GM23338 (cell line): ENCODE measurements around the gene NSD2. TPM values are rescaled to one million over a fixed set of nuclear protein-coding genes. Genes with fewer than 3 reads are reported as not detected.

Experiments used
- ATAC-seq: fragments of 200-7000 bp; cut with Tn5 transposase; 3 replicates; pipeline ENCODE4 v1.9.1; 2020
- DNase-seq: peaks from one replicate; pipeline ENCODE4 v3.0.0-alpha.2; 2015; ENCODE audit warnings: low spot score
- H2AFZ ChIP-seq: fragments of 200-600 bp; sonication (generic); 2 replicates; pipeline ENCODE4 v1.8.0; 2016; ENCODE audit warnings: antibody characterized with exemption, mild to moderate bottlenecking, moderate library complexity
- H3F3A ChIP-seq: fragments of 200-600 bp; sonication (generic); replicated peaks from 2 replicates; pipeline ENCODE4 v1.8.0; 2017; ENCODE audit warnings: antibody characterized with exemption, mixed run types, low read depth
- H3K27ac ChIP-seq: fragments of 200-600 bp; sonication (generic); 2 replicates; pipeline ENCODE4 v1.6.1; 2016; ENCODE audit warnings: low read depth
- H3K27me3 ChIP-seq: fragments of 200-600 bp; sonication (generic); 2 replicates; pipeline ENCODE4 v1.8.0; 2016; ENCODE audit warnings: mild to moderate bottlenecking, mixed run types, moderate library complexity; ENCODE audit not compliant: insufficient read depth
- H3K36me3 ChIP-seq: fragments of 200-600 bp; sonication (generic); 2 replicates; pipeline ENCODE4 v1.8.0; 2016; ENCODE audit warnings: mild to moderate bottlenecking; ENCODE audit not compliant: insufficient read depth
- H3K4me1 ChIP-seq: fragments of 200-600 bp; sonication (generic); 2 replicates; pipeline ENCODE4 v1.8.0; 2016; ENCODE audit warnings: mild to moderate bottlenecking, moderate library complexity; ENCODE audit not compliant: insufficient read depth
- H3K4me2 ChIP-seq: fragments of 200-600 bp; sonication (generic); 2 replicates; pipeline ENCODE4 v1.7.1; 2017; ENCODE audit warnings: mixed run types
- H3K4me3 ChIP-seq: fragments of 200-600 bp; sonication (generic); 2 replicates; pipeline ENCODE4 v1.6.1; 2016; ENCODE audit warnings: mixed run types
- H3K79me2 ChIP-seq: fragments of 200-600 bp; sonication (generic); replicated peaks from 2 replicates; pipeline ENCODE4 v1.8.0; 2017; ENCODE audit warnings: mild to moderate bottlenecking; ENCODE audit not compliant: insufficient read depth
- H3K9me2 ChIP-seq: fragments of 200-600 bp; sonication (generic); 2 replicates; pipeline ENCODE4 v1.8.0; 2017; ENCODE audit not compliant: insufficient read depth
- H4K20me1 ChIP-seq: fragments of 200-600 bp; sonication (generic); replicated peaks from 2 replicates; pipeline ENCODE4 v1.8.0; 2017; ENCODE audit warnings: mild to moderate bottlenecking; ENCODE audit not compliant: insufficient read depth
- H3K27ac Mint-ChIP-seq: 2 replicates; pipeline ENCODE4 v1.8.0; 2020; ENCODE audit warnings: inconsistent platforms, mild to moderate bottlenecking, moderate library complexity, mixed read lengths
- H3K27me3 Mint-ChIP-seq: 3 replicates; pipeline ENCODE4 v1.8.0; 2022; ENCODE audit warnings: low read depth, mild to moderate bottlenecking, moderate library complexity, mixed read lengths, inconsistent platforms; ENCODE audit not compliant: insufficient read depth, poor library complexity
- H3K36me3 Mint-ChIP-seq: 3 replicates; pipeline ENCODE4 v1.8.0; 2021; ENCODE audit warnings: low read depth, mild to moderate bottlenecking, inconsistent platforms, moderate library complexity, mixed read lengths
- H3K4me1 Mint-ChIP-seq: 3 replicates; pipeline ENCODE4 v1.8.0; 2020; ENCODE audit warnings: mild to moderate bottlenecking, inconsistent platforms, mixed read lengths
- H3K4me3 Mint-ChIP-seq: 3 replicates; pipeline ENCODE4 v1.8.0; 2021; ENCODE audit warnings: moderate library complexity, mild to moderate bottlenecking, inconsistent platforms, mixed read lengths
- H3K9me3 Mint-ChIP-seq: 3 replicates; pipeline ENCODE4 v1.8.0; 2020; ENCODE audit warnings: moderate library complexity, mild to moderate bottlenecking, inconsistent platforms, mixed read lengths
- EZH2 ChIP-seq: fragments of 200-600 bp; sonication (generic); IDR thresholded peaks from one replicate; pipeline ENCODE4 v1.8.0; 2017; ENCODE audit warnings: antibody characterized with exemption, mild to moderate bottlenecking, low read depth; ENCODE audit not compliant: unreplicated experiment
- NANOG ChIP-seq: IDR thresholded peaks from 2 replicates; pipeline ENCODE4 v1.6.1; 2016; ENCODE audit warnings: antibody characterized with exemption, borderline replicate concordance
- POLR2AphosphoS5 ChIP-seq: IDR thresholded peaks from 2 replicates; pipeline ENCODE4 v1.6.1; 2016; ENCODE audit warnings: antibody characterized with exemption, low read depth
- ZNF114 ChIP-seq: fragments of 250-450 bp; sonication (Bioruptor Pico); IDR thresholded peaks from 2 replicates; pipeline ENCODE4 v1.5.0; 2020; ENCODE audit warnings: mild to moderate bottlenecking, moderate library complexity
- ZNF331 ChIP-seq: fragments of 250-450 bp; sonication (Bioruptor Pico); IDR thresholded peaks from 2 replicates; pipeline ENCODE4 v1.5.0; 2020; ENCODE audit warnings: low read depth, mild to moderate bottlenecking, moderate library complexity
- polyA plus RNA-seq: library from polyadenylated mRNA; unstranded; fragments of >200 nt; fragmentation: Nextera tagmentation; extraction: Ambion mirVana; gene quantifications from 2 replicates; pipeline ENCODE4 v1.2.1, GENCODE V29; 2016
- total RNA-seq: library from RNA; depleted of rRNA; stranded (reverse); fragments of >200 nt; shearing (Covaris generic); gene quantifications from 2 replicates; pipeline ENCODE4 v1.2.3, GENCODE V29; 2014
- TF ChIP-seq, protein P1 (sequence below): fragments of 250-450 bp; sonication (Bioruptor Pico); IDR thresholded peaks from 2 replicates; pipeline ENCODE4 v1.5.0; 2020; ENCODE audit warnings: mild to moderate bottlenecking, moderate library complexity
- TF ChIP-seq, protein P2 (sequence below): IDR thresholded peaks from 2 replicates; pipeline ENCODE4 v1.6.1; 2016; ENCODE audit warnings: antibody characterized with exemption
- TF ChIP-seq, protein P3 (sequence below), 2 experiments: fragments of 200-600 bp in 1 of 2; sonication (generic) in 1 of 2; conservative IDR thresholded peaks; 2 replicates each; pipeline versions ENCODE4 v1.5.1 to v1.6.1; 2016 to 2017; ENCODE audit warnings: antibody characterized with exemption in 2 of 2, low read depth in 2 of 2, mild to moderate bottlenecking in 2 of 2, moderate library complexity in 1 of 2

NSD2 gene
- total and polyA plus RNA-seq, 2 experiments from 2014 or later, result 33.5 to 84.4 TPM

DNA sequence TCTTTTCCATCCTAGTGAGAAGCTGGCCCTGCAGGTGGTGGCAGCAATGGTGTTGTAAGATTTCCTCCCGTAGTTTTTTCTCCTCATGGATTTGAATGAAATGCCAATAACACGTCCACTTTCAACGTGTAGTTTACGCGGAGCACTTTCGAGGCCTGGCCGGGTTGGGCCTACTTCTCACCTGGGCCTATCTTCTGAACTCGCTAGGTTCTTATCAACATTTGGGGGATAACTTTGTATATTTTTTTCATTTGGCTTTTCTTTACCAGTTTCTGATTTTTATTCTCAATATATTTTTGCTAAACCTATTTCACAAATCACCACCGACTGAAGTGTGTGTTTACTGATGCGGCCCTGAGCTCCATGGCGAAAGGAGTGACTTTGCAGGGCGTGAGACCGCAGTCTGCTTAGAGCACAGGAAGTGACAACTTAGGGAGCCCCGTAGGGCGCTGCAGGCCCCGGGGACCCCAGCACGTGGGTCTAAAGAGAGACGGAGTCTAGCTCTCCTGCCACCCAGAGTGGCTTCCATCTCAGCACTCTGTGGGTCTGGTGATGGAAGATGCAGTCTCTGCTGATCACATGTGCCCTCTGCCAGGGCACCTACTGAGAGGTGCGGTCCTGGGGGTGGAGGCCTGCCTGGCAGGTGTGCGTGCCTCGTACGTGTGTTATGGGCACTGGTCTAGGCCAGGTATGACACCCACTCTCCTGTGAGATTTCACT is 108.4 kb downstream of the NSD2 start (continued):
- TF ChIP-seq, protein P1, sequence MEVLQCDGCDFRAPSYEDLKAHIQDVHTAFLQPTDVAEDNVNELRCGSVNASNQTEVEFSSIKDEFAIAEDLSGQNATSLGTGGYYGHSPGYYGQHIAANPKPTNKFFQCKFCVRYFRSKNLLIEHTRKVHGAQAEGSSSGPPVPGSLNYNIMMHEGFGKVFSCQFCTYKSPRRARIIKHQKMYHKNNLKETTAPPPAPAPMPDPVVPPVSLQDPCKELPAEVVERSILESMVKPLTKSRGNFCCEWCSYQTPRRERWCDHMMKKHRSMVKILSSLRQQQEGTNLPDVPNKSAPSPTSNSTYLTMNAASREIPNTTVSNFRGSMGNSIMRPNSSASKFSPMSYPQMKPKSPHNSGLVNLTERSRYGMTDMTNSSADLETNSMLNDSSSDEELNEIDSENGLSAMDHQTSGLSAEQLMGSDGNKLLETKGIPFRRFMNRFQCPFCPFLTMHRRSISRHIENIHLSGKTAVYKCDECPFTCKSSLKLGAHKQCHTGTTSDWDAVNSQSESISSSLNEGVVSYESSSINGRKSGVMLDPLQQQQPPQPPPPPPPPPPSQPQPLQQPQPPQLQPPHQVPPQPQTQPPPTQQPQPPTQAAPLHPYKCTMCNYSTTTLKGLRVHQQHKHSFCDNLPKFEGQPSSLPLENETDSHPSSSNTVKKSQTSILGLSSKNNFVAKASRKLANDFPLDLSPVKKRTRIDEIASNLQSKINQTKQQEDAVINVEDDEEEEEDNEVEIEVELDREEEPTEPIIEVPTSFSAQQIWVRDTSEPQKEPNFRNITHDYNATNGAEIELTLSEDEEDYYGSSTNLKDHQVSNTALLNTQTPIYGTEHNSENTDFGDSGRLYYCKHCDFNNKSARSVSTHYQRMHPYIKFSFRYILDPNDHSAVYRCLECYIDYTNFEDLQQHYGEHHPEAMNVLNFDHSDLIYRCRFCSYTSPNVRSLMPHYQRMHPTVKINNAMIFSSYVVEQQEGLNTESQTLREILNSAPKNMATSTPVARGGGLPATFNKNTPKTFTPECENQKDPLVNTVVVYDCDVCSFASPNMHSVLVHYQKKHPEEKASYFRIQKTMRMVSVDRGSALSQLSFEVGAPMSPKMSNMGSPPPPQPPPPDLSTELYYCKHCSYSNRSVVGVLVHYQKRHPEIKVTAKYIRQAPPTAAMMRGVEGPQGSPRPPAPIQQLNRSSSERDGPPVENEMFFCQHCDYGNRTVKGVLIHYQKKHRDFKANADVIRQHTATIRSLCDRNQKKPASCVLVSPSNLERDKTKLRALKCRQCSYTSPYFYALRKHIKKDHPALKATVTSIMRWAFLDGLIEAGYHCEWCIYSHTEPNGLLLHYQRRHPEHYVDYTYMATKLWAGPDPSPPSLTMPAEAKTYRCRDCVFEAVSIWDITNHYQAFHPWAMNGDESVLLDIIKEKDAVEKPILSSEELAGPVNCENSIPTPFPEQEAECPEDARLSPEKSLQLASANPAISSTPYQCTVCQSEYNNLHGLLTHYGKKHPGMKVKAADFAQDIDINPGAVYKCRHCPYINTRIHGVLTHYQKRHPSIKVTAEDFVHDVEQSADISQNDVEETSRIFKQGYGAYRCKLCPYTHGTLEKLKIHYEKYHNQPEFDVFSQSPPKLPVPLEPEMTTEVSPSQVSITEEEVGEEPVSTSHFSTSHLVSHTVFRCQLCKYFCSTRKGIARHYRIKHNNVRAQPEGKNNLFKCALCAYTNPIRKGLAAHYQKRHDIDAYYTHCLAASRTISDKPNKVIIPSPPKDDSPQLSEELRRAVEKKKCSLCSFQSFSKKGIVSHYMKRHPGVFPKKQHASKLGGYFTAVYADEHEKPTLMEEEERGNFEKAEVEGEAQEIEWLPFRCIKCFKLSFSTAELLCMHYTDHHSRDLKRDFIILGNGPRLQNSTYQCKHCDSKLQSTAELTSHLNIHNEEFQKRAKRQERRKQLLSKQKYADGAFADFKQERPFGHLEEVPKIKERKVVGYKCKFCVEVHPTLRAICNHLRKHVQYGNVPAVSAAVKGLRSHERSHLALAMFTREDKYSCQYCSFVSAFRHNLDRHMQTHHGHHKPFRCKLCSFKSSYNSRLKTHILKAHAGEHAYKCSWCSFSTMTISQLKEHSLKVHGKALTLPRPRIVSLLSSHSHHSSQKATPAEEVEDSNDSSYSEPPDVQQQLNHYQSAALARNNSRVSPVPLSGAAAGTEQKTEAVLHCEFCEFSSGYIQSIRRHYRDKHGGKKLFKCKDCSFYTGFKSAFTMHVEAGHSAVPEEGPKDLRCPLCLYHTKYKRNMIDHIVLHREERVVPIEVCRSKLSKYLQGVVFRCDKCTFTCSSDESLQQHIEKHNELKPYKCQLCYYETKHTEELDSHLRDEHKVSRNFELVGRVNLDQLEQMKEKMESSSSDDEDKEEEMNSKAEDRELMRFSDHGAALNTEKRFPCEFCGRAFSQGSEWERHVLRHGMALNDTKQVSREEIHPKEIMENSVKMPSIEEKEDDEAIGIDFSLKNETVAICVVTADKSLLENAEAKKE, result no peak
- TF ChIP-seq, protein P2, sequence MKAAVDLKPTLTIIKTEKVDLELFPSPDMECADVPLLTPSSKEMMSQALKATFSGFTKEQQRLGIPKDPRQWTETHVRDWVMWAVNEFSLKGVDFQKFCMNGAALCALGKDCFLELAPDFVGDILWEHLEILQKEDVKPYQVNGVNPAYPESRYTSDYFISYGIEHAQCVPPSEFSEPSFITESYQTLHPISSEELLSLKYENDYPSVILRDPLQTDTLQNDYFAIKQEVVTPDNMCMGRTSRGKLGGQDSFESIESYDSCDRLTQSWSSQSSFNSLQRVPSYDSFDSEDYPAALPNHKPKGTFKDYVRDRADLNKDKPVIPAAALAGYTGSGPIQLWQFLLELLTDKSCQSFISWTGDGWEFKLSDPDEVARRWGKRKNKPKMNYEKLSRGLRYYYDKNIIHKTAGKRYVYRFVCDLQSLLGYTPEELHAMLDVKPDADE, result no peak
- TF ChIP-seq, protein P3, sequence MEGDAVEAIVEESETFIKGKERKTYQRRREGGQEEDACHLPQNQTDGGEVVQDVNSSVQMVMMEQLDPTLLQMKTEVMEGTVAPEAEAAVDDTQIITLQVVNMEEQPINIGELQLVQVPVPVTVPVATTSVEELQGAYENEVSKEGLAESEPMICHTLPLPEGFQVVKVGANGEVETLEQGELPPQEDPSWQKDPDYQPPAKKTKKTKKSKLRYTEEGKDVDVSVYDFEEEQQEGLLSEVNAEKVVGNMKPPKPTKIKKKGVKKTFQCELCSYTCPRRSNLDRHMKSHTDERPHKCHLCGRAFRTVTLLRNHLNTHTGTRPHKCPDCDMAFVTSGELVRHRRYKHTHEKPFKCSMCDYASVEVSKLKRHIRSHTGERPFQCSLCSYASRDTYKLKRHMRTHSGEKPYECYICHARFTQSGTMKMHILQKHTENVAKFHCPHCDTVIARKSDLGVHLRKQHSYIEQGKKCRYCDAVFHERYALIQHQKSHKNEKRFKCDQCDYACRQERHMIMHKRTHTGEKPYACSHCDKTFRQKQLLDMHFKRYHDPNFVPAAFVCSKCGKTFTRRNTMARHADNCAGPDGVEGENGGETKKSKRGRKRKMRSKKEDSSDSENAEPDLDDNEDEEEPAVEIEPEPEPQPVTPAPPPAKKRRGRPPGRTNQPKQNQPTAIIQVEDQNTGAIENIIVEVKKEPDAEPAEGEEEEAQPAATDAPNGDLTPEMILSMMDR (conservative IDR thresholded peaks at IDR 0.05; ENCODE audit: low read depth in 2 of 2), result no peak

DNA sequence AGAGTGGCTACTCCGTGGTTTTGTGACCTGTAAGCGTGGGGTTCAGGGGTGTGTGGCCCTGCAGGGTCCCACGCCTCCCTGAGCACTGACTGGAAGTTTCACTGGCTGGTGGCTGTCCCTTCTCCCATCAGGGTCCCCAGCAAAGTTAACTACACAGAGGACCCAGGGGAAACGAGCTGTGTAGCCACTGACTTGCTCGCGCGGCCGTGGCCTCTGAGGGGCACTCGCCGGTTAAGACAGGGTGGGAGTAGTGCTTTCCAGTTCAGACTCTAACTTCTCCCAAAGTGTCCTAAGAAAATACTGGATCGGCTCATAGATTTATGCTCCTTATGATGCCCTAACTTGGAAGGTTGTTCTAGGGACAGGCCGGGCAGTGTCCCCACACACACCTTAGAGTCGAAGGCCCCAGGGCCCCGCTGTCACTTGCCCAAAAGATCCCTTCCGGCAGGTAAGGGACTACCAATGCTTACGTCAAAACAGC is 109.4 kb downstream of the NSD2 start:
- peaks cover 60% of the 10 kb centered on the region for H3K36me3 Mint-ChIP-seq
- TF ChIP-seq POLR2AphosphoS5 (no peak), ZNF331 (no peak), EZH2 (no peak), ZNF114 (CRISPR knock-in tag) (no peak), NANOG (no peak)
- TF ChIP-seq, protein P2, result no peak

More for the DNA sequence above, 109.4 kb downstream of the NSD2 start:
- Histone ChIP-seq H3K4me2 (no peak overlapping the region), H2AFZ (no peak overlapping the region), H3K4me3 (no peak overlapping the region), H3K9me2 (no peaks in the 10 kb centered on the region), H4K20me1 (no peaks in the 10 kb centered on the region; the same call in 1 of the 2 replicates), H3K36me3 (peaks cover 8% of the 10 kb centered on the region; the same call in 1 of the 2 replicates), H3K27ac (no peak overlapping the region; the same call in 1 of the 2 replicates), H3K79me2 (no peaks in the 10 kb centered on the region), H3K27me3 (no peaks in the 10 kb centered on the region), H3F3A (peaks cover 8% of the 10 kb centered on the region; the same call in 1 of the 2 replicates), H3K4me1 (no peaks in the 10 kb centered on the region)
- peaks cover 2% of the 10 kb centered on the region for H3K27me3 Mint-ChIP-seq
- no peak overlapping the region for H3K4me3 Mint-ChIP-seq
- no peaks in the 10 kb centered on the region for H3K9me3 Mint-ChIP-seq
- H3K4me1 Mint-ChIP-seq, result peaks cover 4% of the 10 kb centered on the region; the same call in 2 of the 3 replicates
- ATAC-seq, result no peak
- no peak for DNase-seq
- H3K27ac Mint-ChIP-seq, result no peak overlapping the region
